Measurements from ENCODE around the gene MPZL2.

The MPZL2 gene

GRCh38 chr11:118241764-118242098 lies 22.4 kb downstream of the MPZL2 start:
- no peak overlapping the region for H3K4me3 ChIP-seq (replicated peaks; ENCODE audit: low read depth, low read length)
- no peak for DNase-seq (ENCODE audit: extremely low read depth, insufficient read length)
- TF ChIP-seq, protein P1, sequence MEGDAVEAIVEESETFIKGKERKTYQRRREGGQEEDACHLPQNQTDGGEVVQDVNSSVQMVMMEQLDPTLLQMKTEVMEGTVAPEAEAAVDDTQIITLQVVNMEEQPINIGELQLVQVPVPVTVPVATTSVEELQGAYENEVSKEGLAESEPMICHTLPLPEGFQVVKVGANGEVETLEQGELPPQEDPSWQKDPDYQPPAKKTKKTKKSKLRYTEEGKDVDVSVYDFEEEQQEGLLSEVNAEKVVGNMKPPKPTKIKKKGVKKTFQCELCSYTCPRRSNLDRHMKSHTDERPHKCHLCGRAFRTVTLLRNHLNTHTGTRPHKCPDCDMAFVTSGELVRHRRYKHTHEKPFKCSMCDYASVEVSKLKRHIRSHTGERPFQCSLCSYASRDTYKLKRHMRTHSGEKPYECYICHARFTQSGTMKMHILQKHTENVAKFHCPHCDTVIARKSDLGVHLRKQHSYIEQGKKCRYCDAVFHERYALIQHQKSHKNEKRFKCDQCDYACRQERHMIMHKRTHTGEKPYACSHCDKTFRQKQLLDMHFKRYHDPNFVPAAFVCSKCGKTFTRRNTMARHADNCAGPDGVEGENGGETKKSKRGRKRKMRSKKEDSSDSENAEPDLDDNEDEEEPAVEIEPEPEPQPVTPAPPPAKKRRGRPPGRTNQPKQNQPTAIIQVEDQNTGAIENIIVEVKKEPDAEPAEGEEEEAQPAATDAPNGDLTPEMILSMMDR (IDR thresholded peaks at IDR 0.05; ENCODE audit: insufficient read depth, low read length, poor library complexity, severe bottlenecking) = no peak
- H3K27me3 ChIP-seq (replicated peaks; ENCODE audit: control insufficient read depth, insufficient read depth, low read length) = no peaks in the 10 kb centered on the region
- no peaks in the 10 kb centered on the region for H3K36me3 ChIP-seq (ENCODE audit: control insufficient read depth, insufficient read depth, low read length)

DNA sequence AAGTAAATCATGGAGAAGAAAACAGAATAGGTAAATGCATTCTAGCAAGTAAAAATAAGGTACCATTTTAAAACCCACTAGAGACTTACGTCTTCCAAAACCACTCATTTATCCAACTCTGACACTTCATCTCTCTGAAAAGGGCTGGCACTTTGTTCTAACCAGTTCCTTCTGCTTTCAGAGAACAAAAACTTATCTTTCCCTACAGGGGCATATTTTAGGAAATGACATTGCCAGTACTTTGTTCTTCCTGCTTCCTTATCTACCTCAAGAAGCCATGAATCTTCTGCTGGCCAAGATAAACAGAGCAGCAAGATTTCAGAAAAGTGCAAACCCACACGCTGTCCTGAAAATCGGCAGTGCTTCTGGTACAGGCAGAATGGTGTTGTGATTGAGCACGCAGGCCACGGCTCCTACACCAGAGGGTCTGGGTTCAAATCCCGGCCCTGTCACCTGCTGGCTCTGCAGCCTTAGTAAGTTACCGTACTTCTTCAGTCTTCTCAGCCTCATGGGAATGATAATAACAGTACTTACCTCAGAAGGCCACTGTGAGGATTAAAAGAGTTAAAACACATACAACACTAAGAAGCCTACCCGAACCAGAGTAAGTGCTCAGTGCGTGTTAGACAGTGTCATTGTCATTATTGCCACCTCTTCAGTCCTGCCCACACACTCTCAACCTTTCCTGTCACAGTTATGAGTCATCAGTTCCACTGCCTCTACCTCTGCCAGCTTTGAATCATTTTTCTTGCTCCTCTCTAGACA lies 22.9 kb downstream of the MPZL2 start:
- H3K4me3 ChIP-seq (replicated peaks; ENCODE audit: low read depth, low read length) = no peak overlapping the region
- no peaks in the 10 kb centered on the region for H3K27me3 ChIP-seq (replicated peaks; ENCODE audit: control insufficient read depth, insufficient read depth, low read length)
- DNase-seq (ENCODE audit: extremely low read depth, insufficient read length) = peak; percentile 62
- H3K36me3 ChIP-seq (ENCODE audit: control insufficient read depth, insufficient read depth, low read length) = no peaks in the 10 kb centered on the region
- TF ChIP-seq, protein P1 (IDR thresholded peaks at IDR 0.05; ENCODE audit: insufficient read depth, low read length, poor library complexity, severe bottlenecking) = no peak

- TF ChIP-seq, protein P1 (IDR thresholded peaks at IDR 0.05; ENCODE audit: insufficient read depth, low read length, poor library complexity, severe bottlenecking) = no peak
Measured at GRCh38 chr11:118239509-118240205, 24.4 kb downstream of the MPZL2 start.

GRCh38 chr11:118238929-118239328 lies 25.2 kb downstream of the MPZL2 start:
- DNase-seq (ENCODE audit: extremely low read depth, insufficient read length) = no peak
- Histone ChIP-seq H3K4me3 (replicated peaks; ENCODE audit: low read depth, low read length) (no peak overlapping the region), H3K36me3 (ENCODE audit: control insufficient read depth, insufficient read depth, low read length) (no peaks in the 10 kb centered on the region), H3K27me3 (replicated peaks; ENCODE audit: control insufficient read depth, insufficient read depth, low read length) (no peaks in the 10 kb centered on the region)
- TF ChIP-seq, protein P1 (IDR thresholded peaks at IDR 0.05; ENCODE audit: insufficient read depth, low read length, poor library complexity, severe bottlenecking) = no peak

More at GRCh38 chr11:118239509-118240205, 24.4 kb downstream of the MPZL2 start:
- Histone ChIP-seq H3K4me3 (replicated peaks; ENCODE audit: low read depth, low read length) (no peak overlapping the region), H3K27me3 (replicated peaks; ENCODE audit: control insufficient read depth, insufficient read depth, low read length) (no peaks in the 10 kb centered on the region), H3K36me3 (ENCODE audit: control insufficient read depth, insufficient read depth, low read length) (no peaks in the 10 kb centered on the region)
- no peak for DNase-seq (ENCODE audit: extremely low read depth, insufficient read length)

DNA sequence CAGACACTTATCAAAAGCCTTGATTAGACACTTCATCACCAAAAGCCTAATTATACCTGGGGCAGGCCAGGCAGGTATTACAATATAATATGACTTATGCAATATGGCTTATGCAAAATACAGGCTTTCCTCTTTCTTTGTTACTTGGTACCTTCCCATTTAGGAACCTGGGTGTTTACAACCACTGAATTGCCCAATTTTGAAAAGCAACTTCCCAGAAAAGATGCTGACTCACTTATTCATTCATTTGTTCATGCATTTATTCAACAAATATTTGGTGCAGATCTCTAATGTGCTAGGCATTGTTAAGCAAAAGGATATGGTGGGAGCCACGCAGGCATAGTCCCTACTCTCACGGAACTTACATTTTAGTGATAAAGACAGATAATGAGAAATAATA lies 25.7 kb downstream of the MPZL2 start:
- DNase-seq (ENCODE audit: extremely low read depth, insufficient read length) = no peak
- TF ChIP-seq, protein P1 (IDR thresholded peaks at IDR 0.05; ENCODE audit: insufficient read depth, low read length, poor library complexity, severe bottlenecking) = no peak
- no peak overlapping the region for H3K4me3 ChIP-seq (replicated peaks; ENCODE audit: low read depth, low read length)

More for the DNA sequence above, 25.7 kb downstream of the MPZL2 start:
- Histone ChIP-seq H3K27me3 (replicated peaks; ENCODE audit: control insufficient read depth, insufficient read depth, low read length) (no peaks in the 10 kb centered on the region), H3K36me3 (ENCODE audit: control insufficient read depth, insufficient read depth, low read length) (no peaks in the 10 kb centered on the region)

Data from GM06990 (cell line).